GM12864 (cell line): Measurements from ENCODE around the gene PPM1J.
A peak's percentile ranks its signal among the peaks of the same experiment; 100 is the strongest.

Experiments used
- DNase-seq: peaks from one replicate; pipeline ENCODE4 v3.0.0-alpha.2; 2011; ENCODE audit warnings: low read depth
- H3K4me3 ChIP-seq: 2 replicates; pipeline ENCODE4 v1.5.1; 2011; ENCODE audit warnings: mild to moderate bottlenecking, low read depth, low read length, control low read depth
- TF ChIP-seq, protein P1 (sequence below): IDR thresholded peaks from 2 replicates; pipeline ENCODE4 v1.5.1; 2011; ENCODE audit warnings: low read depth, mild to moderate bottlenecking, moderate library complexity, low read length, control low read depth, inconsistent platforms; ENCODE audit errors: missing control alignments

PPM1J gene

DNA sequence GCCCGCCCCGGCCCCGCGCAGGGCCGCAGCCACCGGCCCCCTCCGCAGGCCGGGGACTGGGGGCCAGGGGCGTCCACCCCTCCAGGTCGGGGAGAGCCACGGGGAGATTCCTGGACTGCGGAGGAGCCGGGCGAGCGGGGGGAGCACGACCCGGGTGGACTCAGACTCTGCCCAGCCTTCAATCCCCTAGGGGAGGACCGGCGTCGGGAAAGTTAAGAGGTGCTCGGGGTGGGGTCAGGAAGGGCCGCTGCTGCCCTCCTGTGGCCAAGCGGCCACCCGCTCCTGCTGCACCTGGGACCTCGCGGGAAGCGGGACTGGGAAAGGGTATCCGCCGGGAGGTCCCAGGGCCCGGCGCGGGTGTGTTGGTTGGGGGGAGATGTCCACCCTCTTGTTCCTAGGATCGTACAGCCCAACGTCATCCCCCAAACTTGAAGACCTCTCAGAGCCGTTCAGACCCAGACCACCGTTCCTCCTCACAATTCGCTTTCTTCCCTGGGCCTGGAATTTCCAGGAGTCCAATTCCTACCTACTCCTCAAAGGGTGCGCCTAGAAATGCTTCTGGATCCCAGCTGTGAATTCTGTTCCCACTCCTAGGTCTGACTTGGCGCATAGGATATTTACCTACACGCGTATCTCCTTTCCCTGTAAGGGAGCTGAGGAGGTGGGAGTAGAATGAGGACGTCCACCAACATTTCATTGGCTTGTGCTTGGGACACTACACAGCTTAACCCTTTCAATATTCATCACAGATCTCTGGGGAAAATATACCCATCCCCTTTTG, 7.7 kb downstream of the PPM1J start:
- TF ChIP-seq, protein P1, sequence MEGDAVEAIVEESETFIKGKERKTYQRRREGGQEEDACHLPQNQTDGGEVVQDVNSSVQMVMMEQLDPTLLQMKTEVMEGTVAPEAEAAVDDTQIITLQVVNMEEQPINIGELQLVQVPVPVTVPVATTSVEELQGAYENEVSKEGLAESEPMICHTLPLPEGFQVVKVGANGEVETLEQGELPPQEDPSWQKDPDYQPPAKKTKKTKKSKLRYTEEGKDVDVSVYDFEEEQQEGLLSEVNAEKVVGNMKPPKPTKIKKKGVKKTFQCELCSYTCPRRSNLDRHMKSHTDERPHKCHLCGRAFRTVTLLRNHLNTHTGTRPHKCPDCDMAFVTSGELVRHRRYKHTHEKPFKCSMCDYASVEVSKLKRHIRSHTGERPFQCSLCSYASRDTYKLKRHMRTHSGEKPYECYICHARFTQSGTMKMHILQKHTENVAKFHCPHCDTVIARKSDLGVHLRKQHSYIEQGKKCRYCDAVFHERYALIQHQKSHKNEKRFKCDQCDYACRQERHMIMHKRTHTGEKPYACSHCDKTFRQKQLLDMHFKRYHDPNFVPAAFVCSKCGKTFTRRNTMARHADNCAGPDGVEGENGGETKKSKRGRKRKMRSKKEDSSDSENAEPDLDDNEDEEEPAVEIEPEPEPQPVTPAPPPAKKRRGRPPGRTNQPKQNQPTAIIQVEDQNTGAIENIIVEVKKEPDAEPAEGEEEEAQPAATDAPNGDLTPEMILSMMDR, result peak; percentile 90
- H3K4me3 ChIP-seq, result peak overlapping the region; percentile 84
- peak; percentile 36 for DNase-seq

DNA sequence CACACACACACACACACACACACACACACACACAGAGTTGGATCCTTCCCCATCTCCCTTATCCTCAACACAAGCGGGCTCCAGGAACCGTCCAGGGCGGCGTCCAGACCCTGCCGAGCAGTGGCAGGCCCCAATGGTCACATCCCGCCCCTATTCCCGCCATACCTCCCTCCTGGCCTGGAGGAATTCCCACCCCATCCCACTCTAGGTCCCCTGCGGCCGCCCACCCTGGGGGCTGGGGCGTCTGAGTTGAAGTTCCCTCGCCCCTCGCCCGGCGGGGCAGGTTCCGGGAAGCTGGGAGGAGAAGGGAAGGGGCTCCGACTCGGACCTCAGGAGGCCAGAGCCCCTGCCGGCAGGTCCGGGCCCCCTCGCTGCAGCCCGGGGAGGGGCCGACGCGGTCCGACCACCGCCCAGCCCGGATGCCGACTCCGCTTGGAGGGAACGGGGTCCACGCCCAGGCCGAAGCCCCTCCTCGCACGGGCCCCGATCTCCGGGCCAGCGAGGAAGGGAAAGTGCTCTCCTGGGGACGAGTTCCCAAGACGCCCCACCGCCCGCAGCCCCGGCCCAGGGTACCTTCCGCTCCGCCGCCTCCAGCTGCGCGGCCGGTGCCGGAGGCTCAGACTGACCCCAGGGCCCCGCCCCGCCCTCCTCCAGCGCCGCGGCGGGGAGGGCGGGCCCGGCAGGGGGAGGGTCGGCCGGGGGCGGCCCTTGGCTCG, 8.5 kb downstream of the PPM1J start, which contains the start of gene RHOC:
Gene RHOC, minus strand, starts transcription at position 623 of the 716 bp plus-strand sequence. CDS start 3,328 bp downstream, outside the sequence.
- TF ChIP-seq, protein P1, result no peak
- DNase-seq, result no peak
- H3K4me3 ChIP-seq, result peak within 1 kb of the TSS; percentile 84

DNA sequence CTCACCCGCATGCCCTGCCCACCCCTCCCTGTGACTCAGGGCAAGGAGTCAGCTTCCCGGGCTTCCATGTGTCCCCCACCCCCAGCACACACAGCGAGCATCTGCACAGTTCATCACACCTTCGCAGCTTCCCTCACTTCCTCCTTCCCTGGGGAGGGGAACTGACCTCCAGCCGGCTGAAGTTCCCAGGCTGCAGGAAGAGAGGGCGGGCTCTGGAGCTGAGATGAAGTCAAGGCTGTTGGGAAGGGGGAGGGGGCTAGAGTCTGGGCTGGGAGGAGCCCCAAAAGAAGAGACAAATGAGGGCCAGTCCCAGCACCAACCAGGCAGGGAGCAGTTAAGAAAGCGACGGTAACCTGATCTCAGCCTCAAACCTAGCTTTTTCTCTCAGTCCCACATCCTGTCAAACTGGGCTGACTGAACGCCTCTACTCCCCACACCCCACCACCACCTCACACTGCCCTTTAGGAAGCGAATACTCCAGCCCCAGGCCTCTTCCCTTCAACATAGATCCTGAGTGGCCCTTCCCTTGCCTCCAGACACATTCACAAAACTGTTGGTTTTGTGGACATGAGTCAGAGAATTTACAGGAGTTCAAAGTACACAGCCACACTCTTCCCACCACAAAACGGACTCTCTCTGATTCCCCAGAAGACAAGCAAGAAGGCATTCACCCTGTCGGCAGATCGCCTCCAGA, 10.1 kb downstream of the PPM1J start:
- TF ChIP-seq, protein P1, result no peak
- peak; percentile 81 for DNase-seq
- H3K4me3 ChIP-seq, result peak overlapping the region; percentile 84

DNA sequence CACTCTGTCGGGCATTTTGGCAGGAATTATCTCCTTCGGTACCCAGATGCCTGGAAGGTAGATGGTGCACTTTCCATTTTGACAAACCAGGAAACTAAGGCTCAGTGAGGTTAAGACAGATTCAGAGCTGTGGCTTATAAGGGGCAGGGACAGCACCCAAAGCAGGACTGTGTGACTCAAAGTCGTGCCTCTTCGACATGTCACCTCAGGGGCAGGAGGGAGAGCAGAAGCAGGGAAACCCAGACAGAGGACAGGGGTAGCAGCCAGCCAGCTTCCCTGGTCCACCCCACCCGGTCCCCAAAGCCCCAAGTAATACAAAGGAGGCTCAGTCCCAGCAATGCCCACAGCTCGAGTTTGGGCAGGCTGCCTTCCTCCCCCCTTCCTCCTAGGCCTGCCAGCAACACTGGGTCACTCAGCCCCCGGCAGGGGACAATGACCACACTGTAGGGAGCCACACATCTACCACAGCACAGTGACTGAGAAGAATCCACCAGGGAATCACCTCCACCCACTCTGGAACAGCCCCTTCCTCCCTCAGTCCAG, 10.7 kb downstream of the PPM1J start:
- no peak for DNase-seq
- peak overlapping the region; percentile 84 for H3K4me3 ChIP-seq
- TF ChIP-seq, protein P1, result no peak

DNA sequence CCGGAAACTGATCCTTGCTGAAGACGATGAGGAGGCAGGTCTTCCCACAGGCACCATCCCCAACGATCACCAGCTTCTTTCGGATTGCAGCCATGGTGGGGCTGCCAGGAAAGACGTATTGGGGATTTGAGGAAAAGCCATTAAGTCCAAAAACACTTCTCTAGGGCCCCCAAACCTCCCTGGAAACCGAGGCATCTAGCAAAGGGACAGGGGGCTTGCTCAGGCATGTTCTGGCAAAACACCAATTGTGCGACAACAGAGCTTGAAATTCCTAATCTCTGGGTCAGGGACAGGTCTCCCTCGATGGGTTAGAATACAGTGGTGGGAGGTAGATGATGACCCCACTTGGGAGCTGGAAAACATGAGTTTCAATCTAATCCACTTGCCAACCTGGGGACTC, 11.4 kb downstream of the PPM1J start:
- TF ChIP-seq, protein P1, result no peak
- no peak overlapping the region; the same call in 1 of the 2 replicates for H3K4me3 ChIP-seq
- DNase-seq, result no peak

DNA sequence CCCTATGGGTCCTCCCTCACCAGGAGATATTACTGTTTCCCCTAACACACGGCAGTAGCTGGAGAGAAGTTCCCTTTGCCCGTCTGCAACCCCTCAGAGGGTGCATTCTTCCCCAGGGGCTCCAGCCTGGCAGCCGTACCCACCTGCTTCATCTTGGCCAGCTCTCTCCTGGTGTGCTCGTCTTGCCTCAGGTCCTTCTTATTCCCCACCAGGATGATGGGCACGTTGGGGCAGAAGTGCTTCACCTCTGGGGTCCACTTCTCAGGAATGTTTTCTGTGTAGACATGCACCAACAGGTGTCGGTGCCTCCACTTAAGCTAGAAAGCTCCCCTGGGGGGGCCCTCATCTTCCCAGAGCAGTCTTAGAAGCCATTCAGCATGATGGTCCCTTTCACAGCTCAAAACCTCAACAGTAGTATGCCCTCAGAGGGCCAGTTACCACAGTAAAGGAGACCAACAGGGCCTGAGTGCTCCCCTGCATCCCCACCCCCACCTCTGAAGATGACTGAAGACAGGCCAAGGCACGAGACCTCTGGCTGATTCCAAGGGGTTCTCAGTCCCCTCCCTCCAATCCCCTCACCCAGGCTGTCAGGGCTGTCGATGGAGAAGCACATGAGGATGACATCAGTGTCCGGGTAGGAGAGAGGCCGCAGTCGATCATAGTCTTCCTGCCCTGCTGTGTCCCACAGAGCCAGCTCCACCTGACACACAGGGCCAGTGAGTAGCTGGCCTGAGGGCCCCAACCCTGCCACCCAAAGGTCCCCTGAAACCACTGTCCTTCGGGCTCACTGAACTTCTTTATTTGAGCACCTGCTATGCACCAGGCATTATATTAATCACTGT, 12.5 kb downstream of the PPM1J start:
- H3K4me3 ChIP-seq, result no peak overlapping the region
- DNase-seq, result no peak
- TF ChIP-seq, protein P1, result no peak
